ENCODE results near the gene TCTA.
A peak's percentile ranks its signal among the peaks of the same experiment; 100 is the strongest.

TCTA gene

DNA sequence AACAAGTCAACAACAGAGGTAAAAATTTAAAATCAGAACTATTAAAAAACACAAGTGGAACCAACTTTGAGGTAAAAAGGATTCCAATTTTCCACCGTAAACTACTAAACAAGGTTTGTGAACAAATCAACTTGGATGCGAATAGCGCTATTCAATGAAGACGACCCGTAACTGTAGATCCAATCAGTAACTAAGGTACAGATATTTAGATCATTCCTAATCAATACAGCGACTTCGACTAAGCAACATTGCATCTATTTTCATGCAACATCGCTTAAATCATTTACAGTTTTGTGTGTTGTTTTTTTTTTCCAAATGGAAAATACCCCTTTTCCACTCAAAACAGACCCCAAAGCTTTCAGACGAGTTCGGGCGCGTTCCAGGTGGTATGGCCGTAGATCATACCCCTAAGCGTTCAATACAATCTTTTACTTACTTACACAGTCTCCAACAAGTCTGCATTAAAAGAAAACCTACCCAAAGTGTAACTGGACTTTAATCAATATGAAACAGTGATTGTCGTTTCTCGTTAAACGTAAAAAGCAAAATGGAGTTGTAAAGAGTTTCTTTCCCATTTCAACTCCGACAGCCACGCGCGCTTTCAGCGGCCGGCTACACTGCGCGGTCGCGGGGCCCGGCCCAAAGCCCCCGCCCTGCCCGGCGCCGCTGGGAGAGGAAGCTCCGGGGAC is 1.2 kb upstream of the TCTA start:
- Histone ChIP-seq H3K27ac (peak overlapping the region; percentile 99), H3K4me3 (peak overlapping the region; percentile 88)
- DNase-seq (ENCODE audit: low spot score) = no peak
- TF ChIP-seq CTCF (IDR thresholded peaks at IDR 0.05) = no peak

DNA sequence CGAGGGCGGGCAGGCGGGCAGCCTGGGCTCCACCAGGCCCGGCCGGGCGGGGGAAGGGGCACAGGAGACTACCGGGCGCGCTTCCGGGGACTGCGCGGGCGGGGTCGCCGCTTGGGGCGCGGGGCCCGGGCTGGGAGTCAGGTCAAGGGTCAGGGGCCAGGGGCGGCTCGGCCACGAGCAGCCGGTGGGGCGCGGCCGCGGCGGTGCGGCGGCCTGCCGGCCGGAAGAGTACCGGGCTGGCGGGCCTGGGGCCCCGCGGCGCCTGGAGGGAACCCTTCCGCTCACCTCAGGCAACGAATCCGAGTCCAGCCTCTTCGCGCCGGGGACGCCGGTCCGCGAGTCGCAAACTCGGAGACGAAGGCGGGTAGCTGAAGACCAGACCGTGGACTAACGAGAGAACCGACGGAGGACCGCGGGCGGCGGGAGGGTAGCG is 672 bp upstream of the TCTA start:
- peak; percentile 82 for DNase-seq (ENCODE audit: low spot score)
- TF ChIP-seq CTCF (IDR thresholded peaks at IDR 0.05) = no peak
- peak overlapping the region; percentile 99 for H3K27ac ChIP-seq

GRCh38 chr3:49412632-49413337 is 562 bp downstream of the TCTA start:
- Histone ChIP-seq H3K27ac (peak overlapping the region; percentile 73 to 99), H3K4me3 (peak overlapping the region; percentile 94)
- DNase-seq (ENCODE audit: low spot score) = no peak
- TF ChIP-seq CTCF (IDR thresholded peaks at IDR 0.05) = no peak

More for the DNA sequence above, 672 bp upstream of the TCTA start:
- peak overlapping the region; percentile 88 for H3K4me3 ChIP-seq

- TF ChIP-seq CTCF (IDR thresholded peaks at IDR 0.05) = no peak
- Histone ChIP-seq H3K4me3 (peak overlapping the region; percentile 94), H3K27ac (peak overlapping the region; percentile 73 to 99)
- no peak for DNase-seq (ENCODE audit: low spot score)
Observed at GRCh38 chr3:49413338-49413734, 1.1 kb downstream of the TCTA start.

DNA sequence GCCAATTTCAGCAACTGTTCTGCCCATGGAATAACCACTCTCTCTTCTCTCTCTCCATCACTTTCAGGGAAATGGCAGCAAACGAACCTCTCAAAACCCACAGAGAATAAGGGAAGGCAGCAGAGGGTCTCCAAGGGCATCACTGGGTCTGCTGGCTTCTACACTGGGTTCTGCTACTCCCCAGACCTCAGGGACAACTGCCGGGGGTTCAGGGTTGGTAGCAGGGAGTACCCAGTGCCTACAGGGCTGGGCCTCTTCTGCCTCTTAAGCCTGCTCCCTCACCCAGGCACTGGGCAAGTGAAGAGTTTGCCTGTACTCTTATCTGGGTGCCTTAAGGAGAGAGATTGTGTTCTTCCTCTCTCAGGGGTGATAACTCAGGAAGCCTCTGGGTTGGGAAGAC is 2.5 kb downstream of the TCTA start:
- no peak for TF ChIP-seq CTCF (IDR thresholded peaks at IDR 0.05)
- DNase-seq (ENCODE audit: low spot score) = no peak
- Histone ChIP-seq H3K4me3 (no peak overlapping the region), H3K27ac (peak overlapping the region in 1 of 2 donors; percentile 25)

DNA sequence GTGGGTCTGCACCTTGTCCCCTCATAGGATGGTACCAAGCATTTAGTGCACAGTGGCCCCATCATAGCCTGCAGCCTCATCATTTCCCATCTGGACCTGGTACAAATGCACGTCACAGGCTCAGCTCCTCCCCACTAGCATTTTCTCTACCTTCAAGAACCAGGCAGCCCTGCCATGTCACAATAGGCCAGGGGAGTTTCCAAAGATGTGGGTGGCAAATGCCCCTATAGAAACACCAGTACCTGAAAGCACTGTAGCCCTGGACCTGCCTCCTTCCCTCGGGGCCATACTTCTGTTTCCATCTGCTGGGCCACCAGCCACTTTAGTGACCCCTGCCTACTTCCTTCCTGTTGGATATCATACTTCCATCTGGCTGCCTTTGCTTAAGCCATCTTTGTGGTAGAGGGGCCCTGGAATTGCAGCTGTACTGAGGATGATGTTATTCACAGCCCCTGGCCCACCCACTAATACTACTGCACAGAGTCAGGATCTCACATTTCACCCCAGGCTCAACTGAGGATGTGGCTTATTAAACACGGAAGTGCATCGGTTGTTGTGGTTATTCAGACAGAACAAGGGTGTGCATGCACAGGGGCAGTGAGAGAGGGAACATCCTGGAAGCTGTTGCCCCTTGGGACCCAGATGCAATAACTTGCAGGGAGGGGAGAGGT is 3.8 kb downstream of the TCTA start:
- TF ChIP-seq CTCF (IDR thresholded peaks at IDR 0.05) = no peak
- peak overlapping the region in 1 of 2 donors; percentile 52 for H3K27ac ChIP-seq
- DNase-seq (ENCODE audit: low spot score) = no peak
- H3K4me3 ChIP-seq = no peak overlapping the region

All from coronary artery (tissue), 2 donors.